ENCODE data around the gene RBM28.

The RBM28 gene

DNA sequence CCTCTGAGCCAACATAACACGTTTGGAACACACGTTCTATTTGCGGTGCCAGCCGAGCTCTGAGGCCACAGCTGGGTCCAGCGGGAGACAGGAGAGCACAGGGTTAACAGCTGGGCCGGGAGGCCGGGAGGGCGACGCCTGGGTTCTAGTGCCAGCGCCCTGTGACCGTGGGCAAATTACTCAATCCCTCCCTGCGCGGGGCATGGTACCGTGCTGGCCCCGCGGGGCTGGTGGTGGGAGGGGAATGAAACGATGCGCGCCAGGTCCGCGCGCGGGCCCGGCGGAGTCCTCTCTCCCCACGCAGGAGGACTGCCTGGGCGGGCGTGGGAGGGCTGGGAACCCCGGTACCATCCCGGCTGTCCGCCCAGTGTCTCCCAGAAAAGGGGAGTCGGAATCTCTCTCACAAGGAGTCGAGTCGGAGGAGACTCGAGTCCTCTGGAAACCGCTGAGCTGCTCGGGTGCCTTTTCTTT is 72.2 kb downstream of the RBM28 start:
- no peak for TF ChIP-seq GATA2 (IDR thresholded peaks at IDR 0.05; ENCODE audit: low read depth, low read length)
- no peak for TF ChIP-seq GATA3 (IDR thresholded peaks at IDR 0.05; ENCODE audit: low read depth, low read length)

DNA sequence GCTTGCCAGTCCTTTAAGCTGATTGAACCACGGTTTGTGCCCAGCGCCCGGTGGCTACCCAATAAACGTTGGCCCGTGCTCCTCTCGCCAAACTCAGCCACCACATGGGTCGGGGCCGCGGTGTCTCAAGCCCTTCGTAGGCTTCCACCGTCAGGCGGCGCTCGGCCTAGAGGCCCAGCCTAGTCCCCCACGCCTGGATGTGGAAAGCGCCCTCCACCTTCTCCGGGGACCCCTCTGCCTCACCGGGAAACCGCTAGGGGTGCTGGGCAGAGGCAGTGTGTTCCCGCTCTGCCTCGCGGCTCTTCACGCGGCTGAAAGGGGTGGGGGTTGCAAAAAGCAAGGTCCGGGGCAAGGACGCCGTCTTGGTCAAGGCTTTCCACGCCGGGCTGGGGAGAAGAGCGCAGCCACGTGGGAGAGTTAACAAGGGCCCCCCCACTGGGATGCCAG is 72.9 kb downstream of the RBM28 start:
- no peak for TF ChIP-seq GATA2 (IDR thresholded peaks at IDR 0.05; ENCODE audit: low read depth, low read length)

DNA sequence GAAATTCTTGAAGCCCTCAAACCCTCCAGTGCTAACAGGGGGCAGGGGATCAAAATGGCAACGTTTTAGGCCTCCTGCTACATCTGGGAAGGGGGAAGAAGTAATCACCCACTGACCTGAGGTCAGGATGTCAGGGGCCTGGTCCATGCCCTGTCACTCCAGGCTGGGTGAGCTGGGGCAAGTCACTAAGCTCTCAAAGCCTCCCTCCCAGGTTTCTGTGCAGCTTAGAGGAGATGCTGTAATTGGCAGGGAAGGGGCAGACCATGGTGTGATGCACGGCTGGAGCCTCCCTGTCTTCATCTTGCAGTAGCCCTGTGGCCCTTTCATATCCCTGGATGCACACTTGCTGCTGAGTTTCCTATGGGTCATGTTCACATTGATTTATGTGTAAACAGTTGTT is 75.5 kb downstream of the RBM28 start:
- TF ChIP-seq GATA2 (IDR thresholded peaks at IDR 0.05; ENCODE audit: low read depth, low read length), result no peak
- TF ChIP-seq GATA3 (IDR thresholded peaks at IDR 0.05; ENCODE audit: low read depth, low read length), result no peak

DNA sequence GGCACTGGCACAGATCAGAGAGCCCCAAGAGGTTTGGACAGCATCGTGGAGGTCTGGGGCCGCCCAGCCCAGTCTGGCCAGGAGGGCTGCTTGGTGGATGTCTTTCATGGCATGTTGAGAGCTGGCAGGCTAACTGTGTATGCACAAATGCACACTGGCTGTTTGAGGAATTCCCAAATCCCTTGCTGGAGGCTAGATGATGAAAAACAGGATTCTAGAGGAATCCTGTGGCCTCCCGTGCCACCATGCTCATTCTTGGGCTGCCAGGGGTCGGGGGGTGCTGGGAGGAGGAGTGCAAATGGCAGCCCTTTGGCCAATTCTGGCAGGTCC is 76.1 kb downstream of the RBM28 start:
- TF ChIP-seq GATA2 (IDR thresholded peaks at IDR 0.05; ENCODE audit: low read depth, low read length) (no peak), GATA3 (IDR thresholded peaks at IDR 0.05; ENCODE audit: low read depth, low read length) (no peak)

DNA sequence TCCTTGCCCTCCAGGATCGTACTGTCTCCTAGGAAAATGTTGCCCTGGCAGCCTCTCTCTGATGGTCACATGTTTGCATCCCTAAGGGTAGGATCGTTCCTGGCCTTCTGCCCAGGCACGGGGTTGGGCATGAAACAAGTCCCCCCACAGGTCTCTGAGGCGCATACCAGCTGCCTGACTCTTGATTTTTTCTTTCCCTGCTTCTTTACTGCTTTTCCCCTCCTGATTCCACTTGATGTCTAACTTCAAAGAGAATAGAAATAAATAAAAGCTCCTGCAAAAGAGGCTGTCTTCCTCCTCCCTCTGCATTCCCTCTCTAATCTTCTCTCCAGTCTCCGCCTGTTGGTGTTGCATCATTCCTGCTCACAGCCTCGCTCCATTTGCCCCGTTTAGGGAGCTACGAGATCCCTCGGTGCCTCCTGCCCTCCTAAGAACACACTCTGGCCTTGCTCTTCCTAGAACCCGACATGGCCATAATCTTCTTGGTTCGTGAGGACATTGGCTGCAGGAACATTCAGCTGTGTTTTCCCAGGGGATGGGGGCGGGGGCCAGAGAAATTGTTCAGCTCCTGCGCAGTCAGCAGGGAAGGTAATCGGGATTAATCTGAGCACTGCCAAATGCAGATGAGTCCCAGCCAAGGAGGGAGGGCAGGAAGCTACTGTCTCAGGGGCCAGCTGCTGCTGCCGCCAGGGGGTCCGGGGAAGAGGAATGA is 76.7 kb downstream of the RBM28 start:
- TF ChIP-seq GATA3 (IDR thresholded peaks at IDR 0.05; ENCODE audit: low read depth, low read length) (no peak), GATA2 (IDR thresholded peaks at IDR 0.05; ENCODE audit: low read depth, low read length) (peak; percentile 73)

DNA sequence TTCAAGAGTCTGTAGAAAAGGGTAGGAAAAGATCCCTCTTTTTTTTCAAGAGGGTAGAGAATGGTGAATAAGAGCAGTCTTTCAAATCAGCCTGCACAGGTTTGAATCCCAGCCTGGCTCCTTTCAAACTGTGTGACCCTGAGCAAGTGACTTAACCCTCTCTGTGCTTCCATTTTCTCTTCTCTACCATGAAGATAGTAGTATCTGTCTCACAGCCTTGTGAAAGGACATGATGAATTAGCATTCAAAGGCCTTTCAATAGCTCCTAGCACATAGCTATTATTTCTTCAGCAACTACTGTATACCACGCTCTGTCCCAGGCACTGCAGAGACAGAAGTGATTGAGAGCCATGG is 77.2 kb downstream of the RBM28 start:
- TF ChIP-seq GATA2 (IDR thresholded peaks at IDR 0.05; ENCODE audit: low read depth, low read length) (no peak), GATA3 (IDR thresholded peaks at IDR 0.05; ENCODE audit: low read depth, low read length) (no peak)

DNA sequence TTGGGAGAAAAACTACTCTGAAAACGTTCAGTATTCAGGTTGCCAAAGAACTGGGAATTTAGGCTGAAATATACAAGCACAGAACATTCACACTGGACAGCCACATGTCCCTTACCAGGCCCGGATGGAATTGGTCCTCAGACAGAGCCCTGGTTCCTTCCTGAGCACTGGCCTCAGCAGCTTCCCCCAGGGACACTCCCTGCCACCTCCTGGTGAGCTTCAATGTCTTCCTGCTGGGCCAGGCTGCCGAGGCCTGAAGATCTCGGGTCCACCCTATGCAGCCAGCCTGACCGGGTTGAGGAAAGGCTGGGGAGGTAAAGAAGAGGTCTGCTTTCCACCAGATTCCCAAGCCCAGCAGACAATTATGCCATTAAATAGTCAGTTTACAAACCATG is 77.8 kb downstream of the RBM28 start:
- TF ChIP-seq GATA2 (IDR thresholded peaks at IDR 0.05; ENCODE audit: low read depth, low read length), result no peak
- no peak for TF ChIP-seq GATA3 (IDR thresholded peaks at IDR 0.05; ENCODE audit: low read depth, low read length)

DNA sequence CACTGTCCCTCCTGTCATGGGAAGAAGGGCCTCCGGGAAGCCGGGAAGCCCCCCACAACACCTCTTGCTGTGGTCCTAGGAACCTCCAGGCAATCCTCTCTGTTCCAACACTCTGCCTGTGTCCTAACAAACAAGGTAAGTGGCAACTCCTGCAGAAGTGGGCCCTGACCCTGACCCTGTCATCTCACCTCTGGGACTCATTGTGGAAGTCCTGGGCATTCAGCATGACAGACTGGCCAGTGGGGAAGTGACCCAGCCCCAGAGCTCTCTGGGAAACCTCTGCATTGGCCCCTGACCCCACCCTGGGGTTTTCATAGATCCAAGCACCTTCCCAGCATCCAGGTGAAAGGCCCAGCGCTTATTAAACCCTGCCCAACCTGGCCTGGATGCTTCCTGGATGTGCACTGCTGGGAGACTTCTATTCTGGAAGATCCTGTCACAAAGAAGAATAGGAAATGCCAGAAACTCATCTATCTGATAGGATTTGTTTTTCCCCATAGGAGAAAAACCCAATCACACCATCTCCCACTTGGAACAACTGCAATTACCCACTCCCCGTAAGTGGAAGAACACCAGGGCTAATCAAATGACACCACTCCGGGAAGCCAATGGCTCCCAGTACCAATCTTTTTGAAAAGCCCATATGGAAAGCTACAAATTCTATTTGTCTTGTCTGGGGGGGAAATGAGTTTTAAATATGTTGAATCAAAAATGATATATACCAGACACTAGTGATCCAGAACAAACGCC is 78.4 kb downstream of the RBM28 start:
- TF ChIP-seq GATA2 (IDR thresholded peaks at IDR 0.05; ENCODE audit: low read depth, low read length) (peak; percentile 94), GATA3 (IDR thresholded peaks at IDR 0.05; ENCODE audit: low read depth, low read length) (no peak; the same call in none of the 2 replicates)

DNA sequence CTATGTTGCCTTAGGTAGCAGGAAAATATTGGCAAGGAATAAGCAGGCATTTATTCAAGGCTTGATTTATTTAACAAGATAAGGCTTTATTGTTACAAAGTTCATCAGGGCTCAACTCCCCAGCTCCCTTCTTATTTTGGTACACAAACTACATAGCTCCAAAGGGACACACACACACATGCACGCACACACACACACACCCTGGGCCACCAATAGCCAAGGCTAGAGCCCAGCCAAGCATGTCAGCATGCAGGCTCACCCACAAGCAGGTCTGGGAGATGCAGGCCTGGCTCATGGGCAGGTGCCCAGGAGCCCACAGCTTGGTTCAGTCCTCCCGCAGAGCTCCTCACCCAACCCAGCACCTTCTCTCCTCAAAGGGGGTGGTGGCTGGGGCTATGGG is 79.2 kb downstream of the RBM28 start:
- TF ChIP-seq GATA3 (IDR thresholded peaks at IDR 0.05; ENCODE audit: low read depth, low read length) (no peak), GATA2 (IDR thresholded peaks at IDR 0.05; ENCODE audit: low read depth, low read length) (no peak)

DNA sequence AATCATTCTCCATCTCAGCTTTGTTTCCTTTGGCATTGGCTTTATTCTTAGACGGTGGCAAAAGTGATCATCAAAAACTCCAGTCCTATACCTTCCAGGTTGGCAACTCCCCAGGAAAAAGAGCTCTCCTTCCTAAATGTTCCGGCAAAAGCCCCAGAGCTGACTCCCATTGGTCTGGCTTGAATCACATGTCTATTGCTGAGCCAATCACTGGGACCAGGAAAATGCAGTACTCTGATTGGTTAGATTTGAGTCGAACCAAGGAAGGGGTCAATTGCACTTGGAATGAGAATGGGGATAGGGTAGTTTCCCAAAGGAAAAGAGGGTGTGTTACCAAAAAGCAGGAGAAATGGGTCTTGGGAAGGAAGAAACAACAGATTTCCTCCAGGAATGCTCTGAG is 80.3 kb downstream of the RBM28 start:
- TF ChIP-seq GATA2 (IDR thresholded peaks at IDR 0.05; ENCODE audit: low read depth, low read length), result no peak
- no peak for TF ChIP-seq GATA3 (IDR thresholded peaks at IDR 0.05; ENCODE audit: low read depth, low read length)

DNA sequence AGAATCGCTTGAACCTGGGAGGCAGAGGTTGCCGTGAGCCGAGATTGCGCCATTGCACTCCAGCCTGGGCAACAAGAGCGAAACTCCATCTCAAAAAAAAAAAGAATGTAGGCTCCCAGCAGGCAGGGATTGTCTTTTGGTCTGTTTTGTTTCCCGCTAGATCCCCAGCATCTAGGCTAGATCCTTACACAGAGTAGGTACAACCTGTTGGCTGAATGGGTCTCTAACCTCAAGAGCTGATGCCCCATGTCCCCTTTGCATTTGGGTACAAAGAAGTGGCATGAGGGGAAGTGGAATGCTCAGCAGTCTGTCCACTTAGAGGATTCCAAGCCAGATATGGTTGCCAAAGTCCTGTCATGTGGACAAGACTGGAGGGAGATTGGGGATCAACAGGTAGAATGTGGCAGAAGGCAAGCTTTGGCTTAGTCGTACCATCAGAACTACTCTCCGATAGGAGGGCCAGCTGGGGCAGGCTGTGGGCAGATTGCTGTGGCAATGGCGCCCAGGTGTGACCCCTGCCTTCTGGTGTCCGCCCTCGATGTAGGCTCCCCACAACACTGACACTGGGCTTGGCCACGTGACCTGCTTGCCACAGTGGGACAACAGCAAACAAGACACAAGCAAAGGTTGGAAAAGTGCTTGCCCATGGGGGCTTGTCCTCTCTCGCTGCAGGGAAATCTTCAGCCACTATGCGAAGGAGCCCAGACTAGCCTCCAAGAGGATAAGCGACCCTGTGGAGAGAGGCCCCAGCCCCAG is 81.3 kb downstream of the RBM28 start:
- TF ChIP-seq GATA3 (IDR thresholded peaks at IDR 0.05; ENCODE audit: low read depth, low read length) (no peak), GATA2 (IDR thresholded peaks at IDR 0.05; ENCODE audit: low read depth, low read length) (no peak)

DNA sequence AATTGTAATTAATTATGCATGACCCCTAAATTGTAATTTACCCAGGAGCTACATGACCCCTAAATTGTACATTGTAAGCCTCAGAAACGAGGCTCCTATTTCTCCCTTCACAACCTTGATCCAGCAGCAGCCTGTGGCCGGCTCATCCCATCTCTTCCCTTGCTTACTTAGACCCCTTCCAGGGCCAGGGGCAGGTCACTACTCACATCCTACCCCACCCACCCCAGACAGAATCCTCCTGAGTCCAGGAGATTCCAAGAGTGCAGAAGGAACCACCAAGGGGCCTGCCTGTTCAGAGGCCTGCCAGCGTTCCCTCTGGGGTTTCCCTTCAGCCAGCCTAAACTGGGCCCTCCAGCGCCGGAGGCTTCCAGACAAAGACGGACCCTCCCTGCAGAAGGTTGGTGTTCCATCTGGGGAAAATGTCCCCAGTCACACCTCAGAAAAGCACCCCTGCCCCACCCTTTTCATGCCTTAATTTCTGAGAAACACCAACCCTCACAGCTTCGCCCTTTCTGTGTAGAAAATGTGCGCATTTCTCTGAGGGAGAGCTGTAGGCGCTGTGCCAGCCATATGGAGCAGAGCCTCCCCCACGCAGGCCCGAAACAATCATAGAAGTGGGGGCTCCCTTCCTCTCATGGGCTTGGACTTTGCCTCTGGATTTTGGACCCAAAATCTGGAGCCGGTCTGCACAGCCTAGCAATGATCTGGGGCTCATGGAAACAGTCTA is 83.5 kb downstream of the RBM28 start:
- TF ChIP-seq GATA3 (IDR thresholded peaks at IDR 0.05; ENCODE audit: low read depth, low read length) (no peak), GATA2 (IDR thresholded peaks at IDR 0.05; ENCODE audit: low read depth, low read length) (no peak)

DNA sequence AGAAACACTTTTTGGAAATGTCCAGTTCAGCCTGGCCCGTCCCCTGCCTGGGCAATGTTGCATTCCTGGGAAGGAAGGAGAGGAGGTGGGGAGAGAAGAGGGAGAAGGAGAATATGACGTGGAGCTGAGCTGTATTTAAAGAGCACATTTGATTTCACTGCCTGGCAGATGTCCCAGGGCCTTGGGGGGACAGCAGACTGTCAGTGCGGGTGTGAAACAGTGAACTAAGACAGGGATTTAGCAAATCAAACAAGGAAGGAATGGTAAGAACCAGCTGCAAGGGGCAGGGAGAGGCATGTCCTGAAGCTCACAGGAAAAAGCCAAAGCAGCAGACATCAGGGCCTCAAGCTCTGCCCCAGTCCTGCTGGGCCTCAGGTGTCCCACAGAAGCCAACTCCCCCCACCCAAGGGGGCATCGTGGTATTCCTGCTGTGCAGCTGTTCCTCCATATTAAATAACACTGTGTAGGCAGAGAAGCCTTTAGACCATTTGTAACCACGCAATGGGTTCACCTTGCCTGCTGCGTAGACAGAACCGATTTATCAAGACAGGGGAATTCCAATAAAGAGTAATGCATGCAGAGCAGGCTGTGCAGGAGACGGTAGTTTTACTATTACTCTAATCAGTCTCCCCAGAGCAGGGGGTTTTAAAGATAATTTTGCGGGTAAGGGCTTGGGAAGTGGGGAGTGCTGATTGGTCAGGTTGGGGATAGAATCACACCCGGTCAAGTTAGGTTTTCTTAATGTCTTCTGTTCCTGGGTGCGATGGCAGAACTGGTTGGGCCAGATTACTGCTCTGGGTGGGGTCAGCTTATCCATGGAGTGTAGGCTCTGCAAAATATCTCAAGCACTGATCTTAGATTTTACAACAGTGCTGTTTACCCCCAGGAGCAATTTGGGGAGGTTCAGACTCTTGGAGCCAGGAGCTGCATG is 84.3 kb downstream of the RBM28 start:
- no peak for TF ChIP-seq GATA2 (IDR thresholded peaks at IDR 0.05; ENCODE audit: low read depth, low read length)
- TF ChIP-seq GATA3 (IDR thresholded peaks at IDR 0.05; ENCODE audit: low read depth, low read length), result no peak

Data from SH-SY5Y (cell line).